Stimulated activated CD4-positive, alpha-beta T cell treated with anti-CD3 and anti-CD28 coated beads, Interleukin-2, amount 100 ng/mL, for 4 hours (primary cell): Measurements from ENCODE around the gene ZIC1.

Experiments used
- DNase-seq: peaks from one replicate; pipeline ENCODE4 v3.0.0-alpha.2; 2020; ENCODE audit warnings: low read depth

Gene ZIC1

GRCh38 chr3:147409143-147410115, at the start of gene ZIC1:
ZIC1 (plus strand) TSS chr3:147409365; CDS start chr3:147410113, 748 bp downstream.
- no peak for DNase-seq

GRCh38 chr3:147360051-147360439, 49.1 kb upstream of the ZIC1 start:
- DNase-seq = no peak

- no peak for DNase-seq
Measured at GRCh38 chr3:147360646-147361453, 48.3 kb upstream of the ZIC1 start.

DNA sequence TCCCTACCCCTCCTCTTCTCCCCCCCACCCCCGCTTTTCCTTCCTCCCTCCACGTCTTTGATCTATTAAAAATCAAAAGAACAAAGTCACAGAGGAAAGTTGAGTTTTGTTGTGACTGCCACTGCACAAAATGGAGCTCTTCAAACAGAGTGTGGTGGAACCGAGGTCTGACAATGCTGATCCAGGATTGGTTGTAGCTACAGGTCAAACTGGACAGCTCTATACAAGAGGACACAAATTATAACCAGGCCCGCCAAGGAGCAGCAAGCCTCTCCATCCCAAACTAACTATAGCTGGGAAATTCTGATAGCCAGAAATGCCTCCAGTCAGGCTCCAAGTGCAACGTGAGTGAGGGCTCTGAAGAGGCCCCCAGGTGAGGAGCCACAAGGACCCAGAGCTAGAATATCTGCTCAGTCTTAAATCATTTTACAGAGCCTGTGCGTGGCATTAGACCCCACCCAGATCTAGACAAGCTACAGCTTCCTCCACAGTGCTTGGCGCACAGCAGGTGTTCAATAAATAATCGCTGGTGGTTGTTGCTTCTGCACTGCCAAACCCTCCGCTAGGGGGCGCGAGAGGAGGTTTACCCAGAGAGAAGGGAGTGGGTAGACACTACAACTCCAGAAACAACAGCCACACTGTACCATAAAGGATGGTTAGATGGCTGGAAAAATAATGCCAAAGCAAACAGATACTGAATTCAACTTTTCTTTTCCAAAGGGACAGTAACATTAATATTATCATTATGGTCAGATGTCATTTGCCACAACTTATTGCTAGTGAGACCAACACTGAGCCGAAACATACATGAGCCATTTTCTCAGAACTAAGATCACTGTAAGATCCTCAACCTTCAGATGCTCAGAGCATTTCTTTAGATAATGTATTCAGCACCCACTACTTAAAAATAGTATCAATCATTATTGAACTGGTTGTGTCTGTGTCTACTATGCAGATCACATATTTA, 47.4 kb upstream of the ZIC1 start:
- no peak for DNase-seq

GRCh38 chr3:147364771-147365170, 44.4 kb upstream of the ZIC1 start:
- no peak for DNase-seq

GRCh38 chr3:147365196-147366115, 43.7 kb upstream of the ZIC1 start:
- no peak for DNase-seq

DNA sequence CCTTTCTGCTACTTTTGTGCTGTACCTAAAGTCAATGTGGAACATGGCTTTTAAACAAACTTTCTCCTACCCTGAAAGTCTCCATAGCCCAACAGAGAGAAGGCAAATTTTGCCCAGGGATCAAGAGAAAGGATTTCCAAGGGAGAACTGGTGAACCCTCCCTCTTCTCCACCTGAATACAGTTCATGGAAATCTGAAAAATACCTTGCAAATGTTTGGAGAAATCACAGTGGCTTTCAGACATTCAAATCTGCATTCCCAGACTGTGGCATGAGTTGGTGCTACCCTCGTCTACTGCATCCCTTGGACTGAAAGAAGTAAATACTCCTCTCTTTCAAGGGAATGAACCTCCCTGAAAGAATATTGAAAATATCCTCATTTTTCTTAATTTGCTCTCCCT, 41.5 kb upstream of the ZIC1 start:
- DNase-seq = no peak

DNA sequence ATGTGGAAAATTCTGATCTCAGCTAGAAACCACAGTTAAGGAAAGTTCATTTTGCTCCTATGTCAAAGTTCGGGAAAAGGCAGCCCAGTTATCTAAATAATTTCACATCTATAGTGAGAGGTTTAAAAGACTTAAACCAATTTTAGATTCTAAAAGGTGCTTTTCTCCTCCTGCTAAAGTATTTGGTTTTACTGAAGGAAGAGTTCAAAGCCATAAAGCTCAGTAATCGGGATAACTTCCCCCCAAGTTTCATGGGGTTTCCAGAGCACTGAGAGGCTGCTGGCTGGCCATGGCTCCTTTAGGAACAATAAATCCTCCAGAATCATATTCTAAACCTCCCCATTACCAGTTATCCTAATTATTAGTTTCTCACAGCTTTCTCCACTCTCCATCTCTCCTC, 41.0 kb upstream of the ZIC1 start:
- DNase-seq = no peak

DNA sequence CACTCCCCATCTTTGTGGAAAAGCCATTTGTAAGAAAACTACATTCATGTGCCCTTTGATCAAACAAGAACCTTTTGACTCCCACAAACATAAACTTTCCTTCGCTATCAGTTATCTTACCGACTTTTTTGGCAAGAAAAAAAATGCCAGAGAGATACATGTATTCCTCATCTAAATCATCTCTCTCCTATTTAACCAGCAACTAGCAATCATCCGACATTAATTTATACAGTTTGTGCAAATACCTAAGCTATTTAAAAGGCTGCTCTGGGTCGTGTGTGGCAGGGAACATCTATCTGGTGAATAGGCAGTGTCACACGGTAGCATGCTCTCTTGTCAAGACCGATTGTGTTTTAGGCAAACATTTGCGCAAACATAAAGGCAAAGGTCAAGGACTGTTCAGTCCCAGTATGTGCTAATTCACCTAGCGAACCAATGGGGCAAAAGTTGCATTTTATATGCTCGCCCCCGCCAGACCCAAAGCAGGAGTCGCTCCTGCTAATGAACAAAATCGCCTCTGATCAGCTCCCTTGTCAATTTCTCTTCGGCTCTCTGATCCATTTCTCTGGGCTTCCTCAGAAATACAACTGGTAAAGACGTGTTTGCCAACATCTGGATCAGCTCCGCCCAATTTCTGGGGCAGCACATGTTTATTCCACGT, 40.5 kb upstream of the ZIC1 start:
- DNase-seq = no peak

GRCh38 chr3:147369231-147369630, 39.9 kb upstream of the ZIC1 start:
- DNase-seq = no peak

GRCh38 chr3:147369661-147370123, 39.5 kb upstream of the ZIC1 start:
- no peak for DNase-seq

- no peak for DNase-seq
Measured at GRCh38 chr3:147370349-147370748, 38.8 kb upstream of the ZIC1 start.

GRCh38 chr3:147371140-147371539, 38.0 kb upstream of the ZIC1 start:
- no peak for DNase-seq

DNA sequence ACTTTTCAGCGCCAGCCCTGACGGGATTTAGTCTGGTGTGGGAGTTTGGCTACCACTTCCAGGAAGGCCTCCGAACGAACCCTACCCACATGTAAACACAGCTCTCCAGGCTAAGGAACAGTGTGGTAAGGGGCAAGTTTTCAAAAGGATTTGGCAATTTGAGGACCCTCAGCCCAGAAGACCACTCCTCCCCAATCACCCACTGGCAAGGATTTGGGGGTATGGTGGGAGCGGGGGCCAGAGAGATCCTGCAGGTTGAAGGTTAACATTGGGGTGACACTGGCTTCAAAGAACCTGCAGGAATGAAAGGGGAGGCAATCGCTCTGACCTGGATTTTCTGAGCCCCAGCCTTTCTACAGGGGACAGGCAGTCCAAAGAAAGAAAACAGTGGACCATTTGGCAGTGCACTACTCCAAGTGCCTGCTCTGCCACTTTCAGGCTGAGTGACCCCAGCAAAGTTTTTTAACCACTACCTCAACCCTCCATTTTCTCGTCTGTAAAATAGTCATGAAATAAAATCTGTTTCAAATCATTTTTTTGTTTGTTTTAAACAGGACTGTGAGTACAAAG, 37.3 kb upstream of the ZIC1 start:
- DNase-seq = no peak

GRCh38 chr3:147372525-147373027, 36.6 kb upstream of the ZIC1 start:
- DNase-seq = no peak

- DNase-seq = no peak
Measured at GRCh38 chr3:147373301-147373700, 35.9 kb upstream of the ZIC1 start.

DNA sequence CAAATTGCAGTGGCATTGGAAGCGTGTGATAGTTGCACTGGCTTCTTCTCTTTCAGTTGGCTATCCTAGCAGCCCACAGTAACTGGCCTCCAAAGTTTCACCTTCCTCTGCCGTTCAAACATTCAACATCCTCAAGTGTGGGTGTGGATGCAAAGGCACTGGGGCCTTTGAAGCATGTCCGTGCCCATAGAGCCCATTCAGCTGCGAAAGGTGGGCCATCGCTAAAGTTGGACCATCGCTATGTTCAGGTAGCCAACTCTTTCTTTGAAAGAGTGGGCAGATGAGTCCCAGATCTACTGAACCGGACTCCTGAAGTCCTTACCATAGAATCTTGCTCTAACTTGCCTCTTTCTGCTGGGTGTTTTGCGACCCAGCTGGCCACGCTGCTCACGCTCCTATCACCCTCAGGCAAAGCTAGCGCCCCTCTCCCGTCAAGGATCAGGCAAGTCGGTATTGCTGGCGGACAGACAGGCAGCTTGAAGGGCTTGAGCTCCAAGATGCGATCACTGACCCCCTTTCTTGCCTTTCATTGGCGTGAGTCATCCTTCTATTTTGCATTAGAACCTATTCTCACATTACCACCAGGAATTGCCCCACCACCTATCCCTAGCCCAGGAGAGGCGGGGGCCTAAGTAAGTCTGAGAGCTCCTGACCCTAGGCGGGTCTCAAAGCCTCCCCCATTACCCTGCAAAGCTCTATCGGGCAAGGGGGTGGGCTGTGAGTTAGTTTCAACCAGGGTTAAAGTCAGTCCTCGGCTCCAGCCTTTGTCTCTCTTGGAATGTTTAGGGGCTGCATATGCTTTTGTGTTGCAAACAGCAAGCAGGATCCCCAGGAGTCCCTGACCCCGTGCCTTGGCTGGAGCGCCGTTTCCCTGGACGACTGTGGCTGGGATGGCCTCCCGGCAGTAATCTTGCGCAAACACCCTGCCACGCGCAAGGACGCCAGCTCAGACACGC, 31.5 kb upstream of the ZIC1 start:
- no peak for DNase-seq

DNA sequence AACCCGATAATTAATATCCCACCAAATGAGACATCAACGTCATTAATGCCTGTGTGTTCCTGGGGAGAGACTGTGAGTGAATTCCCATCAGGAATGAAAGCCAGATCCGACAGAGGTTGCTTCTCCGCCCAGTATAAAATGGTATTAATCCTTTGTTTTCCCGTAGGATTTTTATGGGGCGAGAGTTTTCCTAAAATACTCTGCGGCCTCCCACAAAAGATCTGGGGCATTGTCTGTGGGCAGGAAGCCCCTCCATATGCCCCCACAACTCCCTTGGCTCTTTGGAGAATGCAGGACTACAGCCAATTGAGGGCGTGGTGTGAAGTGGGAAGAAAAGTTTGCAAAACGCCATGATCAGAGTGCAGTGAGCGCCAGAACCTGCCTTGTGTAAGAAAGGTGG, 29.5 kb upstream of the ZIC1 start:
- DNase-seq = no peak
